GM08714 (cell line): Measurements from ENCODE around the gene OPN3.

ENCODE experiments used
- H3K4me3 ChIP-seq: fragments of 200-500 bp; sonication (Bioruptor generic); 2 replicates; pipeline ENCODE4 v1.5.1; 2014; ENCODE audit warnings: mild to moderate bottlenecking, low read length, inconsistent platforms
- ZNF274 ChIP-seq: IDR thresholded peaks from 2 replicates; pipeline ENCODE4 v1.6.1; 2012; ENCODE audit warnings: mild to moderate bottlenecking, low read depth, low read length

The OPN3 gene

DNA sequence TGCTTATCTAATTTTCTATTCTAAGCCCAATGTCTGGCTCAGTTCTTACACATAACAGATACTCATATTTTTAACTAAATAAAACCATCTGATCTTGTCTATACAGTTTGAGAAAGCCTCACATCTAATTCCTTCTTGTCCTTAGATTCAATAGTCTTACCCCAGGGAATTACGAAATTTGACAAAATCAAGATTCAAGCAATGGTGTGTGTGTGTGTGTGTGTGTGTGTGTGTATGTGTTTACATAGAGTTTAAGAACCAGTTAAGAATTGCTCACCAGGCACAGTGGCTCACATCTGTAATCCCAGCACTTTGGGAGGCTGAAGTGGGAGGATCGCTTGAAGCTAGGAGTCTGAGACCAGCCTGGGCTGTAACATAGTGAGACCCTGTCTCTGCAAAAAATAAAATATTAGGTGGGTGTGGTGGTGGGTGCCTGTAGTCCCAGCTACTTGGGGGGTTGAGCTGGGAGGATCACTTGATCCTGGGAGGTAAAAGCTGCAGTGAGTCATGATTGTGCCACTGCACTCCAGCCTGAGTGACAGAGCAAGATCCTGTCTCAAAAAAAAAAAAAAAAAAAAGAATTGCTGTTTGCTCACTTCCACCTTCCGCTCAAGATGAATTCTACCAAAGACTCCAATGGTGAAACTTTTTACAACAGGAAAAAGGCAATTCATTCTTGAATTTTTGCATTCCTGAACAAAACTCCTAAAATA lies 18.1 kb upstream of the OPN3 start:
- TF ChIP-seq ZNF274 = no peak
- H3K4me3 ChIP-seq = no peak overlapping the region

- H3K4me3 ChIP-seq = no peak overlapping the region
Measured at GRCh38 chr1:241654641-241655040, 14.5 kb upstream of the OPN3 start.

DNA sequence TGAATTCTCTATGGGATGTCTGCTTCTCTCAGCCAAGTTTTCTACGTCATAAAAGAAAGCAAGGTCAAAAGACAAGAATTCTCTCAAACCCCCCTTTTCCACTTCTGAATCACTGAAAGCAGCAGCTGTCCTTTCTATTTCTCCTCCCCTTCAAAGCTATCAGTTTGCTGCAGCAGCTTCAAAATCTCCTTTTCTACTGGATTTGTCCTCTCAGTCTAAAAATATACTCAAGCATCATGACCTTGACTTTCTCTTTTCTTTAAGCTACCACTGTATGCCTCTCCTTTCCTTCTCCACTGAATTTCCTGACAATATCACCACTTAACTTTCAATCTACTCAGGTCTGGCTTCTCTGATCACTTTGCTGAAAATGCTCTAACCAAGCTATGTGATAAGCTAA lies 13.8 kb upstream of the OPN3 start:
- H3K4me3 ChIP-seq = no peak overlapping the region
- no peak for TF ChIP-seq ZNF274

More at GRCh38 chr1:241654641-241655040, 14.5 kb upstream of the OPN3 start:
- TF ChIP-seq ZNF274 = no peak

DNA sequence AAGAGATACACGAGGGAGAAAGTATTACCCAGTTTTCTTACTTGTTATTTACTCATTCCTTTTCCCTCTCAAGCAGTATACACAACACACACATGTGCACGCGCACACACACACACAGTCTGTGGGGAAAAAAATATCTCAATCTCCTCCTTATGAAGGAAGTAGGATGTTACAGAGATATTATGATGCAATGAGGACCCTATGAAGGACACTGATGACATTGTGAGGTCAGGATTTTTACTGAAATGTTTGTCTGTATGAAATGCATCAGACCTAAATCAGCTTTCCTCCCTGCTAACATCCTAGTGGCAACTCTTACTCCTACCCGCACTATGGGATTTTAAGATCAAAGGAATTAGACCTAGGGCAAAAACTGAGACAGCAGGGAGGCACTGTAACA lies 11.8 kb upstream of the OPN3 start, which contains the start of gene WDR64:
TSS of gene WDR64 (plus strand) at position 270 of the 400 bp plus-strand sequence. CDS start 204 bp downstream, outside the sequence.
- H3K4me3 ChIP-seq = no peak within 1 kb of the TSS
- TF ChIP-seq ZNF274 = no peak

GRCh38 chr1:241648159-241648558 lies 8.0 kb upstream of the OPN3 start:
- no peak overlapping the region for H3K4me3 ChIP-seq
- TF ChIP-seq ZNF274 = no peak

DNA sequence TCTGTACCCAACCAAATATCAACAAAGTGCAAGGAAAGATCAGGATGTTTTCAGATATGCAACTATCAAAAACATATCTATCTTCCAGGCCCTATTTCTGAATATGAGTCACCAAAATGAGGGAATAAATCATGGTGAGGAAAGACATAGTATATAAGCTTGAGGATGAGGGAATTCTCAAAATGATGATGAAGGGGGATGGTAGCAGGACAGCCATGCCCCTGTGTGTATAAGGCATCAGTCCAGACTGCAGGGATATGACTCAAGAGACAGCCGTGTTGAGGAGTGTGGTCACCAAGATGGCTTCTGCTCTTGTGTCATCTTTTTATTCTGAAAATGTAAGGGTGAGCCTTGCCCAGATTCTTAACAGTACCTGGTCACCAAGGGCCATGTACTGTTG lies 7.5 kb upstream of the OPN3 start:
- H3K4me3 ChIP-seq = no peak overlapping the region
- no peak for TF ChIP-seq ZNF274

GRCh38 chr1:241646201-241646600 lies 6.0 kb upstream of the OPN3 start:
- no peak overlapping the region for H3K4me3 ChIP-seq
- TF ChIP-seq ZNF274 = no peak

GRCh38 chr1:241645199-241645598 lies 5.0 kb upstream of the OPN3 start:
- H3K4me3 ChIP-seq = no peak overlapping the region
- TF ChIP-seq ZNF274 = no peak

- TF ChIP-seq ZNF274 = no peak
- H3K4me3 ChIP-seq = no peak overlapping the region
Measured at GRCh38 chr1:241644259-241644658, 4.1 kb upstream of the OPN3 start.

DNA sequence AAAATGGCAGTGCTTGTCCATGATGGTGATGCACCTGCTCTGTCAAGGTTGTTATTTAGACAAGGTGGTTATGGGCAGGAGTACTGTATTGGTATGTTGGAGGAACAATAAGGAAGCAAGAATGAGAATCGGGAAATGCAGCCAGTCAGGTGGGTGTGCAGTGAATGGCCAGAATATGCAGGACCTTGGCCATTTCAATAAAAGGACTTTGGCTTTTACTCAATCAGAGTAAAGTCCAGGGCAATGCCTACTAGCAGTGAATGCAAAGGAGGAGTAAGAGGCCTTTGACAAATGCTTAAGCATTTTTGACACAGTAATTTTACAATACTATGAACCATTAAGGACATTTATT lies 2.4 kb upstream of the OPN3 start:
- no peak for TF ChIP-seq ZNF274
- H3K4me3 ChIP-seq = no peak overlapping the region

DNA sequence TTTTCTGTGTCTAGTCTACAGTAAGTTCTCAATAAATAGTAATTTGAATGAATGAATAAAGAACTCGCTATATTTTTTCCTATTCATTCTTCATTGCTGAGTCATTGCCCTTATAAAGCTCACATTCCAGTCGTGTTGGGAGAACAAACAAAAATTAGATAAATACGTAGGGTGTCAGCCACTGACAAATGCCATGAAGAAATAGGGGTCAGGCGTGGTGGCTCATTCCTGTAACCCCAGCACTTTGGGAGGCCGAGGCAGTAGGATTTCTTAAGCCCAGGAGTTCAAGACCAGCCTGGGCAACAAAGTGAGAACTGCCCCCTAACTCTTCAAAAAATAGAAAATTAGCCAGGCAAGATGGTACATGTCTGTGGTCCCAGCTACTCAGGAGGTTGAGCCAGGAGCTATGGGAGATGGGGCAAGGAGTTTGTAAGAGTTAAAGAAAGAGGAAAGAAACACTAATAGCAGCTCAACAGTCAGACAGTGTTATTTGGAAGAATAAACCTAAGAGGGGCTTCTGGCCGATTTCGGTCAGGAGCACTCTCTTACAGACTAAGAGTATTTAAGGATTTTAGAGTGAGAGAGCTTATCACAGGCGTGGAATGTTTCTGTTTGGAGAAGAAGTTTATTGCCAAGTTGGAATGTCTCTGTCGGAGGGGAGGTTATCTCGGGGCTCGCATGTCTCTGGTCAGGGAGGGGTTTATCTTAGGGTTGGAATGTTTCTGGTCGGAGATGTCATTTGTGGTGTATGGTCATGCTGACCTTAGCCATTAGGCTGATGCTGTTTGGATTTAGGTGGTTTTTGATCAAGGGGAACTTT lies 1.8 kb upstream of the OPN3 start:
- no peak for TF ChIP-seq ZNF274
- H3K4me3 ChIP-seq = no peak overlapping the region

DNA sequence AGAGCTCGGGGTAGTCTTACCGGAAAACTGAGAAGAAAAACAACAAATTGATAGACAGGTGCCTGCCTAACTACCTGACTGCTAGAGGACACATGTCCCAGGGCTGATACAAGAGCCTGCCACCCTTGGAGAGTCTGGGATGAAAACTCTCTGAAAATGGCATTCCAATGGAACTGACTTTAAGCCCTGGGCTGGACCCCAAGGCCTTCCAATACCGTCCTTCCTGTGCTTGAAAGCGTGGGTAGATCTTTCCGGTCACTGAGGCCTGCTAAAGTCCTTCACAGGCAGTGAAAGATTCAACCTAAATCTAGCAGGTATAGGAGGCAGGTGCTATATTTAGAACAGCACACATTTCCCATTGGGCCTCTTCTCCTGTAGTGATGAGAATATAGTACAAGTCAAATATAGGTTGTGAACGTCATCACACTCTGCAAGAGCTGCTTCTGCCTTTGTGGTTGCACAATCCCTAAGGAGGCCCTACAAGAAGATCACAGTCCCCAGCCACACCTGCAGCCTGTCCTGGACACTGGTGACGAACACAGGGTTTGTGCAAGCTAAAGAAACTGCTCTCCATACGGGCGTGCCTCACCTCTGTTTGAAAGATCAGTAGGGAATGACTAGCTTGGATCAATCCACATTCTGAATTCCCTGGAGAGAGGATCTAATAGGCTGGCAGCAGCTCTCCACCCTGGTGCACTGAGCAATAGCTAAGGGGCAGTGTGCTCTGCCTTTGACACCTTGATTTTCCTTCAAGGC lies 876 bp upstream of the OPN3 start:
- TF ChIP-seq ZNF274 = no peak
- peak overlapping the region; percentile 61; the same call in 1 of the 2 replicates for H3K4me3 ChIP-seq

GRCh38 chr1:241639623-241640148 lies 483 bp downstream of the OPN3 start:
- TF ChIP-seq ZNF274 = no peak

GRCh38 chr1:241638909-241639622 lies 1.1 kb downstream of the OPN3 start:
- peak overlapping the region; percentile 87 for H3K4me3 ChIP-seq
- TF ChIP-seq ZNF274 = no peak

More at GRCh38 chr1:241639623-241640148, 483 bp downstream of the OPN3 start:
- H3K4me3 ChIP-seq = peak overlapping the region; percentile 87
